ENCODE measurements around the gene NAPSA. TPM values are rescaled to one million over a fixed set of nuclear protein-coding genes. Genes with fewer than 3 reads are reported as not detected.

Gene NAPSA
- total RNA-seq, 1 donor from 2014 or later, result not detected

DNA sequence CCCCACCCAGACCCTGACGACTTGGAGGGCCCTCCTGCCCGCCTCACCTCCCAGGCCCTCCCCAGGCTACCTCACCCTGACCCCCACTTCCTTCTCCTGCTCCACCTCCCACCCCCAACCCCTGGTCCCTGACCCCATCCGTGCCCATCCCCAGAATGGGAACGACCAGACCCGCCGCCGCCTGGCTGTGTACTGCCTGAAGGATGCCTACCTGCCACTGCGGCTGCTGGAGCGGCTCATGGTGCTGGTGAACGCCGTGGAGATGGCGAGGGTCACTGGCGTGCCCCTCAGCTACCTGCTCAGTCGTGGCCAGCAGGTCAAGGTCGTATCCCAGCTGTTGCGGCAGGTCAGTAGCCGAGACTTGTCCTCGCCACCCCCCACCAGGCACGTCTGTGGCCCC lies 41.4 kb upstream of the NAPSA start:
- Mint-ChIP-seq H3K4me1 (ENCODE audit: low read depth, unreplicated experiment) (no peaks in the 10 kb centered on the region), H3K9me3 (ENCODE audit: unreplicated experiment) (peaks cover 3% of the 10 kb centered on the region), H3K4me3 (ENCODE audit: unreplicated experiment) (no peak overlapping the region), H3K27me3 (ENCODE audit: low read depth, unreplicated experiment) (no peaks in the 10 kb centered on the region), H3K36me3 (ENCODE audit: low read depth, unreplicated experiment) (peaks cover 4% of the 10 kb centered on the region), H3K27ac (ENCODE audit: unreplicated experiment) (no peak overlapping the region)
- Histone ChIP-seq H3K36me3 (ENCODE audit: insufficient read depth, low read length) (no peaks in the 10 kb centered on the region), H3K79me2 (ENCODE audit: insufficient read depth, low read length) (no peaks in the 10 kb centered on the region), H3K27ac (ENCODE audit: low read depth, low read length) (no peak overlapping the region), H2AFZ (ENCODE audit: low read depth, low read length) (no peak overlapping the region), H3K27me3 (ENCODE audit: insufficient read depth, low read length) (no peaks in the 10 kb centered on the region), H3K4me3 (ENCODE audit: insufficient read depth, low read depth, low read length) (no peak overlapping the region), H3K9me3 (ENCODE audit: insufficient read depth, low read depth, low read length) (no peaks in the 10 kb centered on the region), H3K4me2 (ENCODE audit: low read length) (no peak overlapping the region), H3K4me1 (ENCODE audit: insufficient read depth, low read length) (no peaks in the 10 kb centered on the region), H4K20me1 (ENCODE audit: insufficient read depth, low read length) (no peaks in the 10 kb centered on the region), H3K9ac (ENCODE audit: low read length) (no peak overlapping the region)
- TF ChIP-seq, protein P1, sequence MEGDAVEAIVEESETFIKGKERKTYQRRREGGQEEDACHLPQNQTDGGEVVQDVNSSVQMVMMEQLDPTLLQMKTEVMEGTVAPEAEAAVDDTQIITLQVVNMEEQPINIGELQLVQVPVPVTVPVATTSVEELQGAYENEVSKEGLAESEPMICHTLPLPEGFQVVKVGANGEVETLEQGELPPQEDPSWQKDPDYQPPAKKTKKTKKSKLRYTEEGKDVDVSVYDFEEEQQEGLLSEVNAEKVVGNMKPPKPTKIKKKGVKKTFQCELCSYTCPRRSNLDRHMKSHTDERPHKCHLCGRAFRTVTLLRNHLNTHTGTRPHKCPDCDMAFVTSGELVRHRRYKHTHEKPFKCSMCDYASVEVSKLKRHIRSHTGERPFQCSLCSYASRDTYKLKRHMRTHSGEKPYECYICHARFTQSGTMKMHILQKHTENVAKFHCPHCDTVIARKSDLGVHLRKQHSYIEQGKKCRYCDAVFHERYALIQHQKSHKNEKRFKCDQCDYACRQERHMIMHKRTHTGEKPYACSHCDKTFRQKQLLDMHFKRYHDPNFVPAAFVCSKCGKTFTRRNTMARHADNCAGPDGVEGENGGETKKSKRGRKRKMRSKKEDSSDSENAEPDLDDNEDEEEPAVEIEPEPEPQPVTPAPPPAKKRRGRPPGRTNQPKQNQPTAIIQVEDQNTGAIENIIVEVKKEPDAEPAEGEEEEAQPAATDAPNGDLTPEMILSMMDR (IDR thresholded peaks at IDR 0.05; ENCODE audit: insufficient read depth, low read depth, low read length), result no peak
- no peak for TF ChIP-seq EZH2 (IDR thresholded peaks at IDR 0.05; ENCODE audit: insufficient read depth, low read length)
- no peak for FAIRE-seq
- DNase-seq (ENCODE audit: low read depth), result no peak

DNA sequence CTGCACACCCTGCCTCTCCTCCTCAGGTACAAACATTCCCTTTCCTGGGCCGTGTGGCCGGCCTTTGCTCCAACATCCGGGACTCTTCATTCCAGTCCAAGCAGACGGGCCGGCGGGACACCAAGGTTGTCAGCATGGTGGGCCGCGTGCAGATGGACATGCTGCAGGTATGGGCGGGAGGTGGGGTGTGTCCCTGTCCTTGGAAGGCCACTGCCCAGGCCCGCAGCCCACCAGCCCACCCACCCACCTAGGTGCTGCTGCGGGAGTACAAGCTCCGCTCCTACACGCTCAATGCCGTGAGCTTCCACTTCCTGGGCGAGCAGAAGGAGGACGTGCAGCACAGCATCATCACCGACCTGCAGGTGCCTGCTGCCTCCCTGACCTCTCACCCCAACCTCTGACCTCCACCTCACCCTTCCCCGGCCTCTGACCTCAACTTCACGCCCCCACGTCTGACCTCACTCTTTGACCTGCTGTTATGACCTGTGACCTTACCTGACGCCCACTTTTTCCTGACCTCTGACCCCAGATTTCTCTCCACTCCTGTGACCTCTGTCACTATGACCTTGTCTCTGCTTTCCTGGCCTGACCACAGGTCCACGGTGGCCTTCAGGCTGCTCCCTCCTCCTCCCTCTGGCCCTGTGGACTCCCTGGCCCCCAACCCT lies 40.8 kb upstream of the NAPSA start:
- H3K9me3 Mint-ChIP-seq (ENCODE audit: unreplicated experiment), result peaks cover 3% of the 10 kb centered on the region

More for the DNA sequence above, 40.8 kb upstream of the NAPSA start:
- no peaks in the 10 kb centered on the region for H3K27me3 Mint-ChIP-seq (ENCODE audit: low read depth, unreplicated experiment)
- Histone ChIP-seq H3K27me3 (ENCODE audit: insufficient read depth, low read length) (no peaks in the 10 kb centered on the region), H3K4me3 (ENCODE audit: insufficient read depth, low read depth, low read length) (no peak overlapping the region), H3K9ac (ENCODE audit: low read length) (no peak overlapping the region), H3K9me3 (ENCODE audit: insufficient read depth, low read depth, low read length) (no peaks in the 10 kb centered on the region), H3K79me2 (ENCODE audit: insufficient read depth, low read length) (no peaks in the 10 kb centered on the region), H3K4me1 (ENCODE audit: insufficient read depth, low read length) (no peaks in the 10 kb centered on the region), H3K27ac (ENCODE audit: low read depth, low read length) (no peak overlapping the region), H3K36me3 (ENCODE audit: insufficient read depth, low read length) (no peaks in the 10 kb centered on the region), H2AFZ (ENCODE audit: low read depth, low read length) (no peak overlapping the region), H4K20me1 (ENCODE audit: insufficient read depth, low read length) (no peaks in the 10 kb centered on the region), H3K4me2 (ENCODE audit: low read length) (no peak overlapping the region)
- H3K36me3 Mint-ChIP-seq (ENCODE audit: low read depth, unreplicated experiment), result peaks cover 4% of the 10 kb centered on the region
- no peak overlapping the region for H3K27ac Mint-ChIP-seq (ENCODE audit: unreplicated experiment)
- FAIRE-seq (no peak), DNase-seq (ENCODE audit: low read depth) (no peak)
- no peaks in the 10 kb centered on the region for H3K4me1 Mint-ChIP-seq (ENCODE audit: low read depth, unreplicated experiment)
- TF ChIP-seq EZH2 (IDR thresholded peaks at IDR 0.05; ENCODE audit: insufficient read depth, low read length), result no peak
- TF ChIP-seq, protein P1 (IDR thresholded peaks at IDR 0.05; ENCODE audit: insufficient read depth, low read depth, low read length), result no peak
- no peak overlapping the region for H3K4me3 Mint-ChIP-seq (ENCODE audit: unreplicated experiment)

Measured in astrocyte (in vitro differentiated cells and primary cell).